ENCODE results near the gene IFNK.

- TF ChIP-seq CTCF (IDR thresholded peaks at IDR 0.05) (no peak), POLR2A (IDR thresholded peaks at IDR 0.05) (no peak), POLR2AphosphoS5 (IDR thresholded peaks at IDR 0.05) (no peak)
Measured at GRCh38 chr9:27535701-27536118, 11.6 kb downstream of the IFNK start.

Data from prostate gland (tissue), 2 donors.